Measurements from ENCODE around the gene CDH3. TPM values are rescaled to one million over a fixed set of nuclear protein-coding genes. Genes with fewer than 3 reads are reported as not detected.

The CDH3 gene
- total and polyA plus RNA-seq, 10 of the 15 experiments (the other 5 are each of a cell fraction or from before 2014, with no cell fraction given), result 0.05 to 0.44 (median 0.12) TPM; not detected in 5

DNA sequence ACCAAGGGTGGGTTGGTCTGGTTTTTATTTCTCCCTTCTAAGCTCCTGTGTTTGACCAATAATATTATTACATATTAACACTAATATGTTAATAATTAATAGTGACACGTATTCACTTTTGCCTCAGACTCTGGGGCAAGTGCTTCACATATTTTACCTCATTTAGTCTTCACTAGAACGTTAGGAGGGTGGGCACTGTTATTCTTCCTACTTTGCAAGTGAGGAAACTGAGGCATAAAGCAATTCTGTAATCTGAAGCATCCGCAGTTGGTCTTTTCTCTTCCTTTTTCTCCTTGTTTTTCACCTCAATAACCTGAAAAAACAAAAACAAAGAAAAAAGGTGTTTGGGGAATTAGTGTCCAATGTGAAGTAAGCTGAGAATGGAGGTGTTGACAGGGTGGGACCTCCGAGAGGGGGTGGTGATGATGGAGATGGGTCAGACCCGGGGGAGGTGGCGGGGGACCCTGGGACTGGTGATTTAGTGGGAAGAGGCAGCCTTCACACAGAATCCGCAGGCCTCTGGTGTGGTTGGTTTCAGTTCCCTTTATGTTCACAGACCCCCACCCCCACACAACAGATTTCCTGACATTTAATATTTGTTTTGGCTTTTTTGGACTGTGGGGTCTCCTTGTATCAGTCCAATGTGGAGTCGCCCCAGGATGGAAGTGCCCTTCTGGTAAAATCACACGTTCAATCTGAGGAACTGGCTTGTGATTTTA, 95.7 kb downstream of the CDH3 start (continued):
- TF ChIP-seq, protein P1, sequence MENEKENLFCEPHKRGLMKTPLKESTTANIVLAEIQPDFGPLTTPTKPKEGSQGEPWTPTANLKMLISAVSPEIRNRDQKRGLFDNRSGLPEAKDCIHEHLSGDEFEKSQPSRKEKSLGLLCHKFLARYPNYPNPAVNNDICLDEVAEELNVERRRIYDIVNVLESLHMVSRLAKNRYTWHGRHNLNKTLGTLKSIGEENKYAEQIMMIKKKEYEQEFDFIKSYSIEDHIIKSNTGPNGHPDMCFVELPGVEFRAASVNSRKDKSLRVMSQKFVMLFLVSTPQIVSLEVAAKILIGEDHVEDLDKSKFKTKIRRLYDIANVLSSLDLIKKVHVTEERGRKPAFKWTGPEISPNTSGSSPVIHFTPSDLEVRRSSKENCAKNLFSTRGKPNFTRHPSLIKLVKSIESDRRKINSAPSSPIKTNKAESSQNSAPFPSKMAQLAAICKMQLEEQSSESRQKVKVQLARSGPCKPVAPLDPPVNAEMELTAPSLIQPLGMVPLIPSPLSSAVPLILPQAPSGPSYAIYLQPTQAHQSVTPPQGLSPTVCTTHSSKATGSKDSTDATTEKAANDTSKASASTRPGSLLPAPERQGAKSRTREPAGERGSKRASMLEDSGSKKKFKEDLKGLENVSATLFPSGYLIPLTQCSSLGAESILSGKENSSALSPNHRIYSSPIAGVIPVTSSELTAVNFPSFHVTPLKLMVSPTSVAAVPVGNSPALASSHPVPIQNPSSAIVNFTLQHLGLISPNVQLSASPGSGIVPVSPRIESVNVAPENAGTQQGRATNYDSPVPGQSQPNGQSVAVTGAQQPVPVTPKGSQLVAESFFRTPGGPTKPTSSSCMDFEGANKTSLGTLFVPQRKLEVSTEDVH (IDR thresholded peaks at IDR 0.05; ENCODE audit: low read depth, partially characterized antibody), result no peak
- TF ChIP-seq ZNF207 (IDR thresholded peaks at IDR 0.05; ENCODE audit: borderline replicate concordance) (no peak), MEF2B (IDR thresholded peaks at IDR 0.05; ENCODE audit: partially characterized antibody, poor library complexity, severe bottlenecking) (peak; percentile 80), WRNIP1 (IDR thresholded peaks at IDR 0.05; ENCODE audit: borderline replicate concordance, low read depth, low read length) (no peak), NR2C2 (IDR thresholded peaks at IDR 0.05; ENCODE audit: borderline replicate concordance, control insufficient read depth, insufficient read length, low read depth) (no peak), ATF7 (IDR thresholded peaks at IDR 0.05; ENCODE audit: low read depth) (peak; percentile 45; the same call in 1 of the 2 replicates), NR2F1 (conservative IDR thresholded peaks at IDR 0.05) (0 out of 2 replicates have a peak, but pooled peaks have one; percentile 33), RB1 (IDR thresholded peaks at IDR 0.05; ENCODE audit: borderline replicate concordance) (no peak), ZNF217 (IDR thresholded peaks at IDR 0.05) (peak; percentile 52; the same call in 1 of the 2 replicates), SREBF1 (IDR thresholded peaks at IDR 0.05; ENCODE audit: low read length) (no peak), RAD21 (IDR thresholded peaks at IDR 0.05; ENCODE audit: insufficient read depth, low read depth, low read length) (no peak), RFX5 (IDR thresholded peaks at IDR 0.05; ENCODE audit: low read depth, low read length) (no peak), SP1 (IDR thresholded peaks at IDR 0.05; ENCODE audit: low read depth, low read length) (no peak), ETV6 (conservative IDR thresholded peaks at IDR 0.05 in 1 of 2, IDR thresholded peaks at IDR 0.05 in 1 of 2; ENCODE audit: borderline replicate concordance in 1 of 2, low read depth in 1 of 2) (0 out of 4 replicates have a peak, but pooled peaks of 1 of the 2 experiments have one; percentile 9)
- TF ChIP-seq, protein P2, sequence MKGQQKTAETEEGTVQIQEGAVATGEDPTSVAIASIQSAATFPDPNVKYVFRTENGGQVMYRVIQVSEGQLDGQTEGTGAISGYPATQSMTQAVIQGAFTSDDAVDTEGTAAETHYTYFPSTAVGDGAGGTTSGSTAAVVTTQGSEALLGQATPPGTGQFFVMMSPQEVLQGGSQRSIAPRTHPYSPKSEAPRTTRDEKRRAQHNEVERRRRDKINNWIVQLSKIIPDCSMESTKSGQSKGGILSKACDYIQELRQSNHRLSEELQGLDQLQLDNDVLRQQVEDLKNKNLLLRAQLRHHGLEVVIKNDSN (IDR thresholded peaks at IDR 0.05; ENCODE audit: borderline replicate concordance, extremely low read length, insufficient read depth, low read depth, low read length), result no peak
- TF ChIP-seq, protein P3, sequence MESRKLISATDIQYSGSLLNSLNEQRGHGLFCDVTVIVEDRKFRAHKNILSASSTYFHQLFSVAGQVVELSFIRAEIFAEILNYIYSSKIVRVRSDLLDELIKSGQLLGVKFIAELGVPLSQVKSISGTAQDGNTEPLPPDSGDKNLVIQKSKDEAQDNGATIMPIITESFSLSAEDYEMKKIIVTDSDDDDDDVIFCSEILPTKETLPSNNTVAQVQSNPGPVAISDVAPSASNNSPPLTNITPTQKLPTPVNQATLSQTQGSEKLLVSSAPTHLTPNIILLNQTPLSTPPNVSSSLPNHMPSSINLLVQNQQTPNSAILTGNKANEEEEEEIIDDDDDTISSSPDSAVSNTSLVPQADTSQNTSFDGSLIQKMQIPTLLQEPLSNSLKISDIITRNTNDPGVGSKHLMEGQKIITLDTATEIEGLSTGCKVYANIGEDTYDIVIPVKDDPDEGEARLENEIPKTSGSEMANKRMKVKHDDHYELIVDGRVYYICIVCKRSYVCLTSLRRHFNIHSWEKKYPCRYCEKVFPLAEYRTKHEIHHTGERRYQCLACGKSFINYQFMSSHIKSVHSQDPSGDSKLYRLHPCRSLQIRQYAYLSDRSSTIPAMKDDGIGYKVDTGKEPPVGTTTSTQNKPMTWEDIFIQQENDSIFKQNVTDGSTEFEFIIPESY (IDR thresholded peaks at IDR 0.05), result no peak
- TF ChIP-seq, protein P4, sequence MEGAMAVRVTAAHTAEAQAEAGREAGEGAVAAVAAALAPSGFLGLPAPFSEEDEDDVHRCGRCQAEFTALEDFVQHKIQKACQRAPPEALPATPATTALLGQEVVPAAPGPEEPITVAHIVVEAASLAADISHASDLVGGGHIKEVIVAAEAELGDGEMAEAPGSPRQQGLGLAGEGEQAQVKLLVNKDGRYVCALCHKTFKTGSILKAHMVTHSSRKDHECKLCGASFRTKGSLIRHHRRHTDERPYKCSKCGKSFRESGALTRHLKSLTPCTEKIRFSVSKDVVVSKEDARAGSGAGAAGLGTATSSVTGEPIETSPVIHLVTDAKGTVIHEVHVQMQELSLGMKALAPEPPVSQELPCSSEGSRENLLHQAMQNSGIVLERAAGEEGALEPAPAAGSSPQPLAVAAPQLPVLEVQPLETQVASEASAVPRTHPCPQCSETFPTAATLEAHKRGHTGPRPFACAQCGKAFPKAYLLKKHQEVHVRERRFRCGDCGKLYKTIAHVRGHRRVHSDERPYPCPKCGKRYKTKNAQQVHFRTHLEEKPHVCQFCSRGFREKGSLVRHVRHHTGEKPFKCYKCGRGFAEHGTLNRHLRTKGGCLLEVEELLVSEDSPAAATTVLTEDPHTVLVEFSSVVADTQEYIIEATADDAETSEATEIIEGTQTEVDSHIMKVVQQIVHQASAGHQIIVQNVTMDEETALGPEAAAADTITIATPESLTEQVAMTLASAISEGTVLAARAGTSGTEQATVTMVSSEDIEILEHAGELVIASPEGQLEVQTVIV (IDR thresholded peaks at IDR 0.05; ENCODE audit: borderline replicate concordance, partially characterized antibody), result no peak
- TF ChIP-seq, protein P5, sequence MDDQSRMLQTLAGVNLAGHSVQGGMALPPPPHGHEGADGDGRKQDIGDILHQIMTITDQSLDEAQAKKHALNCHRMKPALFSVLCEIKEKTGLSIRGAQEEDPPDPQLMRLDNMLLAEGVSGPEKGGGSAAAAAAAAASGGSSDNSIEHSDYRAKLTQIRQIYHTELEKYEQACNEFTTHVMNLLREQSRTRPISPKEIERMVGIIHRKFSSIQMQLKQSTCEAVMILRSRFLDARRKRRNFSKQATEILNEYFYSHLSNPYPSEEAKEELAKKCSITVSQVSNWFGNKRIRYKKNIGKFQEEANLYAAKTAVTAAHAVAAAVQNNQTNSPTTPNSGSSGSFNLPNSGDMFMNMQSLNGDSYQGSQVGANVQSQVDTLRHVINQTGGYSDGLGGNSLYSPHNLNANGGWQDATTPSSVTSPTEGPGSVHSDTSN (IDR thresholded peaks at IDR 0.05; ENCODE audit: insufficient replicate concordance, low read depth, low read length), result no peak
